Activated CD8-positive, alpha-beta memory T cell treated with anti-CD3 and anti-CD28 coated beads, Interleukin-2, amount 10 ng/mL, durations not matched to agents 7 days and 5 days (primary cell): ENCODE results near the gene HSD17B2. TPM values are rescaled to one million over a fixed set of nuclear protein-coding genes. Genes with fewer than 3 reads are reported as not detected.

Experiments used
- ATAC-seq: fragments of 150-1000 bp; cut with Tn5 transposase; one replicate; pipeline ENCODE4 v1.10.0; 2021; ENCODE audit warnings: moderate library complexity
- CTCF ChIA-PET: fragments of 350-600 bp; sonication (Branson Sonifier 250); formaldehyde crosslinking; loops from one replicate; lab custom pipeline; 2021; ENCODE audit warnings: antibody characterized with exemption; lab: Charles Lee
- DNase-seq: peaks from one replicate; pipeline ENCODE4 v3.0.0-alpha.2; 2020
- H3K27ac Mint-ChIP-seq: one replicate; pipeline ENCODE4 v1.8.0; 2021; ENCODE audit warnings: mild to moderate bottlenecking, mixed read lengths
- H3K27me3 Mint-ChIP-seq: one replicate; pipeline ENCODE4 v1.8.0; 2021; ENCODE audit warnings: mixed read lengths
- H3K36me3 Mint-ChIP-seq: one replicate; pipeline ENCODE4 v1.8.0; 2021; ENCODE audit warnings: mild to moderate bottlenecking, mixed read lengths
- H3K4me1 Mint-ChIP-seq: one replicate; pipeline ENCODE4 v1.8.0; 2021; ENCODE audit warnings: mixed read lengths
- H3K4me3 Mint-ChIP-seq: one replicate; pipeline ENCODE4 v1.8.0; 2021; ENCODE audit warnings: mild to moderate bottlenecking, moderate library complexity, mixed read lengths
- H3K9me3 Mint-ChIP-seq: one replicate; pipeline ENCODE4 v1.8.0; 2022; ENCODE audit warnings: low read depth, mixed read lengths
- total RNA-seq, 2 experiments: library from RNA; stranded (reverse); gene quantifications; one replicate each; pipeline ENCODE4 v1.2.3, GENCODE V29; 2021

HSD17B2 gene
- total RNA-seq, 2 experiments from 2014 or later = not detected

DNA sequence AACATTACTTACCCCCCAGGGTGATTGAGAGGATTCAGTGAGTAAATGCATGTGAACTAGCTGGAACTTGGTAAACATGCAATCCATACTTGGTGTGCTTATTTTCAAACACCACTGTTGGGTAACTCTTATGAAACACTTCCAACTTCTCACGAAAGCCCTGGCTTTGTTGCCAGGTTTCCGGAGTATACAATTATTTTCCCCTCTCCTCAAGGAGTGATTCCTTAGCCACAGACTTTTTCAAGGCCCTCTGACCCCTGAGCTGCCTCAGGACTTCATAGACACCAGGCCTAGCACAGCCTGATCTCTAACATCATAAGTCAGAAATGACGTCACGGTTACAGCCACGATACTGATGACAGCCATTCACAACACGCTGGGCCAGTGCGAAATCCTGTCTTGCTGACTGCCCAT is 27.6 kb downstream of the HSD17B2 start:
- Mint-ChIP-seq H3K4me1 (no peaks in the 10 kb centered on the region), H3K27ac (no peak overlapping the region), H3K27me3 (peaks cover 31% of the 10 kb centered on the region), H3K4me3 (no peak overlapping the region), H3K36me3 (no peaks in the 10 kb centered on the region), H3K9me3 (no peaks in the 10 kb centered on the region)
- DNase-seq (no peak), ATAC-seq (no peak)
- CTCF ChIA-PET = interaction anchor here (0.8 kb wide), 1 partner anchor 168 kb away, joined by 3 read pairs; no protein-coding TSS in a partner anchor

DNA sequence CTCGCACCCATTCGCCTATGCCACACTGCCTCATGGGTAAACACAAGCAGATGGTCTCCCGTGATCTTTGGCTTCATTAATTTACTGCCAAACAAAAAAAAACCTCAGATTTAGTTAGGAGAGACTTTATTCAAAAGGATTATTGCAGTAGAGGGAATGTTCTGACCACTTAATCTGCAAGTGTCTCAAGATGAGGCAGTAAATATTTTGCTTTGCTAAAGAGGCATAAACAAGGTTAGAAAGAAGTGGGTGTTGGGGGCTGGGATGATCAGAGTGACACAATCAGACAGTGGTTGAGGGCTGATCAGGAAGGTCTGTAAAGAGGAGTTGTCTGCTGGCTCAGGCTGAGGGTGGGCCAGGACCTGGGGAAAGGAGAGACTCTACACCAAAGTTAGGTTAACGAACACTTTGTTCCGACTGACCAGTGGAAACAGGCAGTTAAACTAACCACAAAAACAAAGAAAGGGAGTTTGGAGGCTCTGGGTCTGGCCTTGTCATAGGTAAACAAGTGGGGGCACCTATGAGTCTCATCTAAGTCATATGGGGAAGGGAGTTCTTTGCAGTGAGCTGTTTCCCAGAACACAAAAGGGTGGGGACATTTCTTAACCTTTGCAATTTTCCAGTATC is 28.5 kb downstream of the HSD17B2 start:
- CTCF ChIA-PET = interaction anchor here (0.6 kb wide), 1 partner anchor 170 kb away, joined by 3 read pairs; no protein-coding TSS in a partner anchor
- H3K27ac Mint-ChIP-seq = no peak overlapping the region
- H3K4me3 Mint-ChIP-seq = no peak overlapping the region
- no peak for DNase-seq
- peaks cover 31% of the 10 kb centered on the region for H3K27me3 Mint-ChIP-seq
- no peaks in the 10 kb centered on the region for H3K9me3 Mint-ChIP-seq
- H3K36me3 Mint-ChIP-seq = no peaks in the 10 kb centered on the region
- no peaks in the 10 kb centered on the region for H3K4me1 Mint-ChIP-seq
- ATAC-seq = no peak

DNA sequence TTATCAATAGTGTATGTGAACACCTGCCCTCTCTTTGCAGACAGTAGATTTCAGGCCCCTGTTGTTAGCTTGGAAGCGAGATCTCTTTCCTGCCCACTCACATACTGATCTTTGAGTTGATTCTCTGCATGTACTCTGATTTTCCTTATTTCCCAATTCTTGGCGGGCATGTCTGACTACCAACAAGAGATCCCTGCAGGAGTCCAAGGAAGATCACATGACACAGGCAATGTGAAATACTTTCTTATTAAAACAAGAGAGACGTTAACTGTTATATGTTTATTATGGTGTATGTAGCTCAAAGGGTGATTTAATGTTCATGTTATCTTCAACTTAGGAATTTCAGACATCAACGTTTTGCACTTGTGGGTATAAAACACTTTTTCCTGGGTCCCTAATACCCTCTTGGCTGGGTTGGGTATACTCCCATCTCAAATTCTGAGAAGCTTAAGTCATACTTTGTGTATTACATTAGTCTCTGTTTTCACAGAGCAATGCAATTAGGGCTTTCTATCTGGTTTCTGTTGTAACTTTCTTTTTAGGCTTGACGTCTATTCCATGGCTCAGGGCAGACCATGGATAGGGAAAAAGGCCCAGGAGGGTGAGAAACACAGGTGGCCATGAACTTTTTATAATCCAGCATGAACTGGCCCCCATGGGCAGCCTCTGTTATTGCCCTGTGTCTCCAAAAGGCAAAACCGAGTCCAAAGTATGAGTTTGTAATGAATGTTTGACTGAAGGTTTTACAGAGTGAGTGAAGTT is 32.2 kb downstream of the HSD17B2 start:
- ATAC-seq = no peak
- Mint-ChIP-seq H3K4me3 (no peak overlapping the region), H3K36me3 (peaks cover 2% of the 10 kb centered on the region), H3K27ac (no peak overlapping the region), H3K4me1 (peaks cover 3% of the 10 kb centered on the region), H3K9me3 (peaks cover 2% of the 10 kb centered on the region), H3K27me3 (peaks cover 17% of the 10 kb centered on the region)
- CTCF ChIA-PET = no interaction called here
- DNase-seq = no peak

DNA sequence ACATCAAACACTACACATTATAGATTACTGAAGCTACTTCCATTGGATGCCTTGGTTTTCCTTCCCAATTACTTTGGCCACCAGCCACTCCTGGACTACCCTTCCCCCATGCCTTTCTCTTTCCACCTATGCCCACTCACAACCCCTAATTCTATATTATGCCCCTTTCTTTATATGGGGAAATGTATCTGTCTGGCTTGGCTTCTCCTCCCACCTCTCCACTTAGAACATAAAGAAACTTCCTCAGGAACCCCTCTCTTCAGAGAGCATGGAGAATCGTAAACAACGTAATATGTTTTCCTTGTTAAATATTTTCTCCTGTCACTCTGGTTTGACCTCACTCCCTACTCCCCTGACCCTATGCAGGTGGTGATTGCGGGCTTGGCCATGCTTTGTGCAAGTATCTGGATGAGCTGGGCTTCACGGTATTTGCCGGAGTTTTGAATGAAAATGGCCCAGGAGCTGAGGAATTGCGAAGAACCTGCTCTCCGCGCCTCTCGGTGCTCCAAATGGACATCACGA is 32.8 kb downstream of the HSD17B2 start:
- Mint-ChIP-seq H3K27me3 (peaks cover 17% of the 10 kb centered on the region), H3K9me3 (peaks cover 2% of the 10 kb centered on the region), H3K36me3 (peaks cover 2% of the 10 kb centered on the region), H3K27ac (no peak overlapping the region), H3K4me1 (peaks cover 3% of the 10 kb centered on the region), H3K4me3 (no peak overlapping the region)
- ATAC-seq (no peak), DNase-seq (no peak)
- CTCF ChIA-PET = no interaction called here

DNA sequence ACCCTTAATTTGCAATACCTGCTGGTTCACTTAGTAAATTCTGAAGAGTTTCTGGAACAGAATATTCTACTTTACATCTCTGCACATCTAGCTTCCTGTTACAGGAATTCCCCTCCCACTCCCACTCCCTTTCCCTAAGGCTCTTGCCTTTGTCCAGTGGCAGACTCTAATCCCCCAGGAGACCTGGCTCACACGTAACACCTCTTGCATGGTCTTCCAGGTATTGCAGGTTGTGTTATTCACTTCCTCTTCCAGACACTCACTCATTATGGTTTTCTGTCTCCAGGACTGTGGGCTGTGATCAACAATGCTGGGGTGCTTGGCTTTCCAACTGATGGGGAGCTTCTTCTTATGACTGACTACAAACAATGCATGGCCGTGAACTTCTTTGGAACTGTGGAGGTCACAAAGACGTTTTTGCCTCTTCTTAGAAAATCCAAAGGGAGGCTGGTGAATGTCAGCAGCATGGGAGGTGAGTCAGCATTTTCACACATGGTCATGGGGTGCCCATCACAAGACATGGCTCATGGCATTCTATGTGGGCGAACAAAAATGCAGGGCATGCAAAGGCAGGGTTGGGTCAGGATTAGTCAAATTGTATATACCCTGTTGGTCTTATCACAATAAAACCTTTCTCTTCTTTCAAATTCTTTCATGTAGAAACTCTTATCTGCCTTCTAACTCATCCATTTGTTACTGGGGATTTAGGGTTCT is 35.8 kb downstream of the HSD17B2 start:
- H3K36me3 Mint-ChIP-seq = peaks cover 2% of the 10 kb centered on the region
- H3K4me1 Mint-ChIP-seq = peaks cover 3% of the 10 kb centered on the region
- no peak overlapping the region for H3K27ac Mint-ChIP-seq
- CTCF ChIA-PET = no interaction called here
- H3K9me3 Mint-ChIP-seq = peaks cover 5% of the 10 kb centered on the region
- DNase-seq = no peak
- H3K4me3 Mint-ChIP-seq = no peak overlapping the region
- peaks cover 21% of the 10 kb centered on the region for H3K27me3 Mint-ChIP-seq
- no peak for ATAC-seq

DNA sequence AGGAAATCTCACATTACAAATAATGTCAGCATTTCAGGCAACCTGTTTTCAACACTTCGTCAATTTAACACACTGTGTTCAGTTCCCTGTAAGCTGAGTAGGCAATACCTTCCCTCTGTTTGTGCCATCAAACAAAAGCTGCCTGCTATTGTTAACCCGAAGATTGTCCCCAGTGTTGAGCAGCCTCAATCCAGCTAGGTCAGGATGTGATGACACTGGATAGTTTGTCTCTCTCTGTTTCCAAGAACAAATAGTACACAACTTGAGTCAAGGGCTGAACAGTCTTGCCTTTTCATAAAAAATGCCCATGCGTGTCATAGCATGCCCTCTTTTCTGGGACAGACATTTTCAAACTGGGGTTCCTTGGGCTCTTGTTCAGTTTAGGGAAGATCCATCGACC is 36.4 kb downstream of the HSD17B2 start:
- H3K4me3 Mint-ChIP-seq = no peak overlapping the region
- H3K36me3 Mint-ChIP-seq = peaks cover 2% of the 10 kb centered on the region
- H3K27me3 Mint-ChIP-seq = peaks cover 24% of the 10 kb centered on the region
- CTCF ChIA-PET = no interaction called here
- no peak for DNase-seq
- ATAC-seq = no peak
- H3K27ac Mint-ChIP-seq = no peak overlapping the region
- H3K4me1 Mint-ChIP-seq = peaks cover 3% of the 10 kb centered on the region
- peaks cover 5% of the 10 kb centered on the region for H3K9me3 Mint-ChIP-seq

DNA sequence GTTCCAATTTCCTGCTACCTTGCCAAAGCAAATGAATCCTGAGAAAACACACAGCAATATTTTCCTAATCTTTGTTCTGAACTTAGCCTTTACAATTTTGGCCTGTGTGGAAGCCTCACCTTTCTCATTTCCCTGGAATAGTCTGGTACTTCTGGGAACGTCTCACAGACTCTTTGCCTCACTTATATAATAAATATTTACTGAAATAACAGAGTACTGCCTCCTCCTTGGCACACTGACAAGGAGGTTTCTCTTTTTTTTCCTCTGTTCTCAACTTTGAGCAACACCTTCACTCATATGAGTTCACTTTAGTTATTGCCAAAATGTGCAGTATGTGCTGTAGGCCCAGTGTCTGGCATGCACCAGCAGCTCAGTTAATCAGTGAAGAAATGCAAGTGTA is 37.3 kb downstream of the HSD17B2 start:
- Mint-ChIP-seq H3K27me3 (peaks cover 25% of the 10 kb centered on the region), H3K4me3 (no peak overlapping the region), H3K9me3 (peaks cover 5% of the 10 kb centered on the region), H3K4me1 (peaks cover 3% of the 10 kb centered on the region), H3K27ac (no peak overlapping the region), H3K36me3 (peaks cover 2% of the 10 kb centered on the region)
- CTCF ChIA-PET = no interaction called here
- ATAC-seq (no peak), DNase-seq (no peak)

DNA sequence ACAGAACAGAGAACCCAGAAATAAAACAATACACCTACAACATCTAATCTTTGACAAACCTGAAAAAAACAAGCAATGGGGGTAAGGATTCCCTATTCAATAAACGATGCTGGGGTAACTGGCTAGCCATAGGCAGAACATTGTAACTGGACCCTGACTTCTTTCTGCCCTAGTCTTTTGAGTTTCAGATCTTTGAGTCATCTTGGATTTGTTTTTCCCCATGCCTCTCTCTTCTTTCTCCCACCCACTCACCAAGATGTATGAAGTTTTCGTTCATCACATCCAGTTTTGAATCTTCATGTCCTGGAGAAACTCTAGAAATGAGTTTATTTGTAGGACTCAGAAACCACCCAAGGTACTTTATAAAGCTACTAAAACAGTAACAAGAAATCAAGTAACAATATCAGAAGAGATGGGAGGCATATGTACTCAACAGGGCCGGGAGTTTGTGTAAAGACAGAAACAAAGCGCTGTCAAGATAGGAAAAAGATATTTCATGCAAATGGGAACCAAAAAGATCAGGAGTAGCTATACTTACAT is 39.0 kb downstream of the HSD17B2 start:
- Mint-ChIP-seq H3K36me3 (peaks cover 3% of the 10 kb centered on the region), H3K4me3 (no peak overlapping the region), H3K9me3 (peaks cover 6% of the 10 kb centered on the region), H3K27me3 (peaks cover 39% of the 10 kb centered on the region), H3K4me1 (peaks cover 3% of the 10 kb centered on the region), H3K27ac (no peak overlapping the region)
- no peak for ATAC-seq
- CTCF ChIA-PET = interaction anchor here (1.2 kb wide), 1 partner anchor 8 kb away, joined by 4 read pairs; no protein-coding TSS in a partner anchor
- DNase-seq = no peak

DNA sequence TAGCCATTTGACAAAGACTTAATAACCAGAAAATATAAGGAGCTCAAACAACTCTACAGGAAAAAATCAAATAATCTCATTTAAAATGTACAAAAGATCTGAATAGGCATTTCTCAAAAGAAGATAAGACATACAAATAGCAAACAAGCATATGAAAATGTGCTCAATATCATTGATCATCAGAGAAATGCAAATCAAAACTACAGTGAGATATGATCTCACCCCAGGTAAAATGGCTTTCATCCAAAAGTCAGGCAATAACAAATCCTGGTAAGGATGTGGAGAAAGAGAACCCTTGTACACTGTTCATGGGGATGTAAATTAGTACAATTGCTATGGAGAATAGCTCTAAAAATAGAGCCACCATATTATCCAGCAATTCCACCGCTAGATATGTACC is 43.1 kb downstream of the HSD17B2 start:
- H3K9me3 Mint-ChIP-seq = peaks cover 4% of the 10 kb centered on the region
- ATAC-seq (no peak), DNase-seq (no peak)
- peaks cover 58% of the 10 kb centered on the region for H3K27me3 Mint-ChIP-seq
- H3K27ac Mint-ChIP-seq = no peak overlapping the region
- peaks cover 8% of the 10 kb centered on the region for H3K4me1 Mint-ChIP-seq
- CTCF ChIA-PET = no interaction called here
- H3K36me3 Mint-ChIP-seq = peaks cover 1% of the 10 kb centered on the region
- H3K4me3 Mint-ChIP-seq = no peak overlapping the region

DNA sequence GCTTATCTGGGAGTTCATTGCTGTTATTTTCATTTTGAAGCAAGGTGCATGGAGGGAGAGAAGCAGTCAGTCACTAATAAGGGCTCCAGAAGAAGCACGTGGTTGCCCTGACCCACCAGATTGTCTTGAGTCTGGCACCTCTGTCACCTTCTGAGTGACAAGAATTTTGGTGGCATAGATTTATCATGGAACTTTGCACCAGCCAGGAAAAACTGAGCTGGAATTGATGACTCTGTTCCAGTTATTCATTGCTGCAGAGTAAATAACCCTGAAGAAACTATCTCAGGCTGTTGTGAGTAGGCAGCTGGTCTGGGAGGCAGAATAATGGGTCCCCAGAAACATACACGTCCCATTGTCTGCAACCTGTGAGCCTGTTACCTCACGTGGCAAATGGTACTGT is 44.8 kb downstream of the HSD17B2 start:
- H3K36me3 Mint-ChIP-seq = peaks cover 1% of the 10 kb centered on the region
- peaks cover 4% of the 10 kb centered on the region for H3K9me3 Mint-ChIP-seq
- CTCF ChIA-PET = no interaction called here

DNA sequence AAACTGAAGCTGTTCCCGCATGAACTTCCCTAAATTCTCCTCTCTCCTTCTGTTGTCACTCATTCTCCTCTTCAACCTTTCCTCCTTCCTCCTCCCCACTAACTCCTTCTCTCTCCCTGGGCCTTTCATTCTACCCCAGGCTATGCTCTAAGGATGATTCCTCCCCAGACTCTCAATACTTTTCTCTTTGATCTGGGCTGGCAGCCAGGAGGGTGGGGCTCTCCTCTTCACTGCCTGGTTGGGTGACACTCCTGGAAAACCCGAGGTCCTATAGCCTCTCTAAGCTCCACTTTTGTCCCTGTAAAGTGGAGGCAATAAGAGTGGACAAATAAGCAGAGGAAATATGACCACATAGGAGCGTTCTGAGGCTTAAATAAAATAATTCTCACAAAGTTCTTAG is 46.2 kb downstream of the HSD17B2 start:
- CTCF ChIA-PET = no interaction called here
- no peak overlapping the region for H3K27ac Mint-ChIP-seq
- H3K36me3 Mint-ChIP-seq = peaks cover 1% of the 10 kb centered on the region
- H3K27me3 Mint-ChIP-seq = peaks cover 53% of the 10 kb centered on the region
- peaks cover 1% of the 10 kb centered on the region for H3K9me3 Mint-ChIP-seq
- H3K4me1 Mint-ChIP-seq = peaks cover 9% of the 10 kb centered on the region
- ATAC-seq (no peak), DNase-seq (no peak)
- H3K4me3 Mint-ChIP-seq = no peak overlapping the region

More for the DNA sequence above, 44.8 kb downstream of the HSD17B2 start:
- Mint-ChIP-seq H3K27ac (no peak overlapping the region), H3K4me1 (peaks cover 9% of the 10 kb centered on the region), H3K4me3 (no peak overlapping the region), H3K27me3 (peaks cover 52% of the 10 kb centered on the region)
- no peak for DNase-seq
- ATAC-seq = no peak

DNA sequence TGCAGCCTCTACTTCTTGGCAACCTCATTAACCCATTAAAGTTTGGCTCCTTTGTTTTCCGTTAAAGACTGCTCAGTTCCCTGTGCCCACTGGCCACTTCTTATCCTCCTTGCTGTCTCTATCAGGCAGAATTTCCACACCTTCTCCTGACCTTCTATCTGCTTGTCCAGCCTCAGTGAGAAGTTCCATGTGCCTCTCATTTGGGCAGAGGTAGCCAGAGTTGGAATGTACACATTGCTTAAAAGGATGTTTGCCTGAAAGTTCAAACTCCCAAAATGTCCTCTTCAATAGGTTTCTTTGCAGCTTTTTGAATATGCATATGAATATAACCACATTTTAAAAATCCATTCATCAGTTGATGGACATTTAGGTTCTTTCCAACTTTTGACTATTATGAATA is 47.0 kb downstream of the HSD17B2 start:
- CTCF ChIA-PET = interaction anchor here (1.0 to 1.7 kb wide), 2 partner anchors 9 to 12 kb away, joined by 4 read pairs; no protein-coding TSS in a partner anchor
- Mint-ChIP-seq H3K27ac (no peak overlapping the region), H3K4me3 (no peak overlapping the region), H3K27me3 (peaks cover 56% of the 10 kb centered on the region), H3K4me1 (peaks cover 9% of the 10 kb centered on the region), H3K36me3 (peaks cover 1% of the 10 kb centered on the region), H3K9me3 (peaks cover 1% of the 10 kb centered on the region)
- DNase-seq (no peak), ATAC-seq (no peak)
